ENCODE results near the gene LRRC38.

LRRC38 gene

DNA sequence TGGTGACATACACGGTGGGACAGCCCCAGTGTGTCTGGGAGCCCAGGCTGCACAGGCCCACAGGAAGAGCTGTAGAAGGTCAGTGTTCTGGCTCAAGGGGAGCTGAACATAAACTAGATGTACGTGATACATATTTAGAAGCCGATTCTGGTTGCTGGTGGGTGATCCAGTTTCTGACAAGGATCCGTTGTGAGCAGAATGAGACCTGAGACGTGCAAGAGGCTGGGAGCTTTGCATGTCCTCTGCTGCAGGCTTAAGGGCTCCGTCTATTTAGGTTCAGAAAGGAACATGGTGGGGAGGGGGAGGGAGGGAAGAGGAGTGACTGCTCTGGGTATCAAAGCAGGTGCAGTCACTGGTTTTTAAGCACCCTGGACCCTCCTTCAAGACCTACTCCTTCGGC, 18.6 kb downstream of the LRRC38 start:
- no peak overlapping the region for H3K14ac ChIP-seq (ENCODE audit: low read length in 2 of 2)
- no peak overlapping the region for H3K23ac ChIP-seq (ENCODE audit: low read length in 2 of 2)
- H3K4me3 ChIP-seq (ENCODE audit: insufficient read depth in 1 of 2, low read depth in 1 of 2, low read length in 2 of 2): no peak overlapping the region
- no peak overlapping the region for H2AFZ ChIP-seq (ENCODE audit: low read depth, low read length)
- no peaks in the 10 kb centered on the region for H3K79me1 ChIP-seq (replicated peaks; ENCODE audit: low read length, poor library complexity, severe bottlenecking)
- H4K8ac ChIP-seq (ENCODE audit: low read length): no peak overlapping the region
- H3K4ac ChIP-seq (ENCODE audit: low read depth in 1 of 2, low read length in 2 of 2): no peak overlapping the region
- H2BK120ac ChIP-seq (ENCODE audit: low read depth, low read length): no peak overlapping the region
- no peaks in the 10 kb centered on the region for H3K9me3 ChIP-seq (ENCODE audit: control insufficient read depth, low read length)
- H3K36me3 ChIP-seq (ENCODE audit: control insufficient read depth in 1 of 2, insufficient read depth in 2 of 2, low read depth in 1 of 2, low read length in 2 of 2): no peaks in the 10 kb centered on the region
- H3K9ac ChIP-seq (ENCODE audit: low read length): no peak overlapping the region
- H3K4me2 ChIP-seq (ENCODE audit: low read length, poor library complexity, severe bottlenecking): no peak overlapping the region
- WGBS: 70% methylated on average over 7 of the region's 7 CpGs
- no peak overlapping the region for H3K18ac ChIP-seq (ENCODE audit: low read depth in 1 of 2, low read length in 2 of 2)
- no peak overlapping the region for H2BK5ac ChIP-seq (ENCODE audit: low read depth, low read length, poor library complexity, severe bottlenecking)
- H3K27me3 ChIP-seq (ENCODE audit: control insufficient read depth in 1 of 2, insufficient read depth in 1 of 2, low read length in 2 of 2): peaks cover 0 to 30% of the 10 kb centered on the region in 2 experiments
- H4K91ac ChIP-seq (ENCODE audit: low read length): no peak overlapping the region
- no peak overlapping the region for H2BK12ac ChIP-seq (ENCODE audit: low read length in 2 of 2)
- no peak overlapping the region for H3K27ac ChIP-seq (ENCODE audit: low read length, poor library complexity, severe bottlenecking)
- H2AK5ac ChIP-seq (ENCODE audit: low read length, severe bottlenecking): no peak overlapping the region
- no peak for DNase-seq
- no peak overlapping the region for H2BK15ac ChIP-seq (ENCODE audit: low read depth, poor library complexity, severe bottlenecking)
- H3K4me1 ChIP-seq (ENCODE audit: control insufficient read depth, insufficient read depth, low read depth, low read length): no peaks in the 10 kb centered on the region

DNA sequence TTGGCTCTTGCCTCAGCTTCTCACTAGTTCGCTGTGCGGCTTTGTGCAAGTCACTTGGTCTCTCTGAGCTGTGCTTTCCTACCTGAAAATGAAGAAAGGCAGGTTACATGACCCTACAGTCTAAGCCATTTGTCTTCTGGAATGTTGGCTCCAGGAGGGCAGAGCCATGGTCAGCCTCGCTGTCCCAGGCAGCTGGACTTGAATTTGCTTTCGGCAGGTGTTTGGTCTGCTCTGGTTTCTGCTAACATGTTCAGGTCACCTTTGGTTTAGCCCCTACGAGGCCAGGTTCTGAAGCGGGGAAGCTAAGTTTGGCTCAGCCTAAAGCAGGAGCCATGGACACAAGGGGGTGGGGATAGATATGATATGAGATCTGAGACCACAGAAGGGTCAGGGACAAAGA, 19.1 kb downstream of the LRRC38 start:
- no peak overlapping the region for H2AK5ac ChIP-seq (ENCODE audit: low read length, severe bottlenecking)
- H3K23ac ChIP-seq (ENCODE audit: low read length in 2 of 2): no peak overlapping the region
- no peak overlapping the region for H2BK5ac ChIP-seq (ENCODE audit: low read depth, low read length, poor library complexity, severe bottlenecking)
- H3K4me3 ChIP-seq (ENCODE audit: insufficient read depth in 1 of 2, low read depth in 1 of 2, low read length in 2 of 2): no peak overlapping the region
- H3K14ac ChIP-seq (ENCODE audit: low read length in 2 of 2): no peak overlapping the region
- no peak overlapping the region for H3K4me2 ChIP-seq (ENCODE audit: low read length, poor library complexity, severe bottlenecking)
- H2AFZ ChIP-seq (ENCODE audit: low read depth, low read length): no peak overlapping the region
- H3K27me3 ChIP-seq (ENCODE audit: control insufficient read depth in 1 of 2, insufficient read depth in 1 of 2, low read length in 2 of 2): peaks cover 0 to 30% of the 10 kb centered on the region in 2 experiments
- no peak overlapping the region for H2BK15ac ChIP-seq (ENCODE audit: low read depth, poor library complexity, severe bottlenecking)
- WGBS: 67% methylated on average over 6 of the region's 6 CpGs
- no peaks in the 10 kb centered on the region for H3K36me3 ChIP-seq (ENCODE audit: control insufficient read depth in 1 of 2, insufficient read depth in 2 of 2, low read depth in 1 of 2, low read length in 2 of 2)
- no peak overlapping the region for H4K91ac ChIP-seq (ENCODE audit: low read length)
- no peaks in the 10 kb centered on the region for H3K79me1 ChIP-seq (replicated peaks; ENCODE audit: low read length, poor library complexity, severe bottlenecking)
- no peak overlapping the region for H3K18ac ChIP-seq (ENCODE audit: low read depth in 1 of 2, low read length in 2 of 2)
- no peaks in the 10 kb centered on the region for H3K9me3 ChIP-seq (ENCODE audit: control insufficient read depth, low read length)
- no peak for DNase-seq
- no peaks in the 10 kb centered on the region for H3K4me1 ChIP-seq (ENCODE audit: control insufficient read depth, insufficient read depth, low read depth, low read length)
- H3K9ac ChIP-seq (ENCODE audit: low read length): no peak overlapping the region
- H4K8ac ChIP-seq (ENCODE audit: low read length): no peak overlapping the region
- H3K4ac ChIP-seq (ENCODE audit: low read depth in 1 of 2, low read length in 2 of 2): no peak overlapping the region
- H3K27ac ChIP-seq (ENCODE audit: low read length, poor library complexity, severe bottlenecking): no peak overlapping the region
- no peak overlapping the region for H2BK12ac ChIP-seq (ENCODE audit: low read length in 2 of 2)
- no peak overlapping the region for H2BK120ac ChIP-seq (ENCODE audit: low read depth, low read length)

DNA sequence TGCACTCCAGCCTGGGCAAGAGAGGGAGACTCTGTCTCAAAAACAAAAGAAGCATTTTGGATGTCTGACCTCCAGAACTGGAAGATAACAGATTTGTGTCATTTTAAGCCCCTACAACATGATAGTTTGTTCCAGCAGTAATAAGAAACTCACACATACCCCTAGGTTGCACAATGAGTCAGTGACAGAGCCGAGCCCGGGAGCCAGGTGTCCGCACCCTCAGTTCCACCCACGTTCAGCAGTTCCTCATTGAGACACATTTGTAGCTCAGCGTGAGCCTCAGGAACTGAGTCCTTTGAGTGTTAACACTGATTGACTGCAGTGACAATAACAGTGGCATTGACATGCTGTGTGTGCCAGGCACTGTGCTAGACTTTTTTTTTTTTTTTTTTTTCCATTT, 19.8 kb downstream of the LRRC38 start:
- Histone ChIP-seq H2BK120ac (ENCODE audit: low read depth, low read length) (no peak overlapping the region), H4K8ac (ENCODE audit: low read length) (no peak overlapping the region), H2BK5ac (ENCODE audit: low read depth, low read length, poor library complexity, severe bottlenecking) (no peak overlapping the region), H3K36me3 (ENCODE audit: control insufficient read depth in 1 of 2, insufficient read depth in 2 of 2, low read depth in 1 of 2, low read length in 2 of 2) (no peaks in the 10 kb centered on the region), H2BK15ac (ENCODE audit: low read depth, poor library complexity, severe bottlenecking) (no peak overlapping the region), H3K18ac (ENCODE audit: low read depth in 1 of 2, low read length in 2 of 2) (no peak overlapping the region), H3K9ac (ENCODE audit: low read length) (no peak overlapping the region), H2BK12ac (ENCODE audit: low read length in 2 of 2) (no peak overlapping the region), H3K27me3 (ENCODE audit: control insufficient read depth in 1 of 2, insufficient read depth in 1 of 2, low read length in 2 of 2) (peaks cover 0 to 28% of the 10 kb centered on the region in 2 experiments), H3K27ac (ENCODE audit: low read length, poor library complexity, severe bottlenecking) (no peak overlapping the region), H3K79me1 (replicated peaks; ENCODE audit: low read length, poor library complexity, severe bottlenecking) (no peaks in the 10 kb centered on the region), H2AK5ac (ENCODE audit: low read length, severe bottlenecking) (no peak overlapping the region), H3K14ac (ENCODE audit: low read length in 2 of 2) (no peak overlapping the region), H2AFZ (ENCODE audit: low read depth, low read length) (no peak overlapping the region), H3K4me2 (ENCODE audit: low read length, poor library complexity, severe bottlenecking) (no peak overlapping the region), H3K23ac (ENCODE audit: low read length in 2 of 2) (no peak overlapping the region), H4K91ac (ENCODE audit: low read length) (no peak overlapping the region), H3K4me1 (ENCODE audit: control insufficient read depth, insufficient read depth, low read depth, low read length) (no peaks in the 10 kb centered on the region), H3K4me3 (ENCODE audit: insufficient read depth in 1 of 2, low read depth in 1 of 2, low read length in 2 of 2) (no peak overlapping the region), H3K4ac (ENCODE audit: low read depth in 1 of 2, low read length in 2 of 2) (no peak overlapping the region), H3K9me3 (ENCODE audit: control insufficient read depth, low read length) (no peaks in the 10 kb centered on the region)
- 91% methylated on average over 5 of the region's 5 CpGs for WGBS
- DNase-seq: no peak

DNA sequence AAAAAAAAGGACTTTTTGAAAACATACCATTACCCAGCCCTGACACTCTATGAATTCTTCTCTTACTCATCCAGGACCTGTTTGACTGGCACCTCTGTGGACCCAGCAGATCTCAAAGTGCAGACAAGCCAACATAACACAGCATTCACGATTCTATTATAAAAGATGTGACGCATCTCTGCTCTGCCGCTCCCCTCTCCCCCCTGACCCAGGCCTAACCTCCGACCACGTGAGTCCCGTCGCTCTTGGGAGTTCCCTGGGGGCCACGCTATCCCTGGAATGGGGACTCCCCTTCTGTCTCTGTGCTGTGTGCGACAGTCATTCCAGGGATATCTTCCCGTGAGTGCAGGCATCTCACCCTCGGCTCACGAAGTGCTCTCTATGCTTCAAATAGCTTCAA, 21.1 kb downstream of the LRRC38 start:
- WGBS: 77% methylated on average over 12 of the region's 12 CpGs
- DNase-seq: no peak
- no peak overlapping the region for H2BK5ac ChIP-seq (ENCODE audit: low read depth, low read length, poor library complexity, severe bottlenecking)

More for the DNA sequence above, 21.1 kb downstream of the LRRC38 start:
- Histone ChIP-seq H3K9me3 (ENCODE audit: control insufficient read depth, low read length) (no peaks in the 10 kb centered on the region), H2BK120ac (ENCODE audit: low read depth, low read length) (no peak overlapping the region), H3K27me3 (ENCODE audit: control insufficient read depth in 1 of 2, insufficient read depth in 1 of 2, low read length in 2 of 2) (peaks cover 0 to 28% of the 10 kb centered on the region in 2 experiments), H3K14ac (ENCODE audit: low read length in 2 of 2) (no peak overlapping the region), H2BK15ac (ENCODE audit: low read depth, poor library complexity, severe bottlenecking) (no peak overlapping the region), H3K18ac (ENCODE audit: low read depth in 1 of 2, low read length in 2 of 2) (no peak overlapping the region), H4K8ac (ENCODE audit: low read length) (no peak overlapping the region), H3K36me3 (ENCODE audit: control insufficient read depth in 1 of 2, insufficient read depth in 2 of 2, low read depth in 1 of 2, low read length in 2 of 2) (no peaks in the 10 kb centered on the region), H2BK12ac (ENCODE audit: low read length in 2 of 2) (no peak overlapping the region), H4K91ac (ENCODE audit: low read length) (no peak overlapping the region), H3K4ac (ENCODE audit: low read depth in 1 of 2, low read length in 2 of 2) (no peak overlapping the region), H3K4me3 (ENCODE audit: insufficient read depth in 1 of 2, low read depth in 1 of 2, low read length in 2 of 2) (no peak overlapping the region), H2AK5ac (ENCODE audit: low read length, severe bottlenecking) (no peak overlapping the region), H3K9ac (ENCODE audit: low read length) (no peak overlapping the region), H3K79me1 (replicated peaks; ENCODE audit: low read length, poor library complexity, severe bottlenecking) (no peaks in the 10 kb centered on the region), H2AFZ (ENCODE audit: low read depth, low read length) (no peak overlapping the region), H3K23ac (ENCODE audit: low read length in 2 of 2) (no peak overlapping the region), H3K4me2 (ENCODE audit: low read length, poor library complexity, severe bottlenecking) (no peak overlapping the region), H3K4me1 (ENCODE audit: control insufficient read depth, insufficient read depth, low read depth, low read length) (no peaks in the 10 kb centered on the region), H3K27ac (ENCODE audit: low read length, poor library complexity, severe bottlenecking) (no peak overlapping the region)

Measured in mesenchymal stem cell (in vitro differentiated cells and primary cell).